Osteocyte (in vitro differentiated cells): ENCODE measurements around the gene ASPG. TPM values are rescaled to one million over a fixed set of nuclear protein-coding genes. Genes with fewer than 3 reads are reported as not detected.

Experiments used
- DNase-seq: peaks from one replicate; pipeline ENCODE4 v3.0.0; 2021; ENCODE audit warnings: mixed read lengths; ENCODE audit not compliant: unreplicated experiment; ENCODE audit errors: extremely low spot score
- H3K27ac Mint-ChIP-seq: one replicate; pipeline ENCODE4 v1.8.0; 2021; ENCODE audit warnings: mild to moderate bottlenecking, mixed read lengths; ENCODE audit not compliant: unreplicated experiment
- H3K27me3 Mint-ChIP-seq: one replicate; pipeline ENCODE4 v1.8.0; 2021; ENCODE audit warnings: mixed read lengths; ENCODE audit not compliant: unreplicated experiment
- H3K36me3 Mint-ChIP-seq: one replicate; pipeline ENCODE4 v1.8.0; 2021; ENCODE audit warnings: mixed read lengths; ENCODE audit not compliant: unreplicated experiment
- H3K4me1 Mint-ChIP-seq: one replicate; pipeline ENCODE4 v1.8.0; 2021; ENCODE audit warnings: mixed read lengths; ENCODE audit not compliant: unreplicated experiment
- H3K4me3 Mint-ChIP-seq: one replicate; pipeline ENCODE4 v1.8.0; 2021; ENCODE audit warnings: mild to moderate bottlenecking, moderate library complexity, mixed read lengths; ENCODE audit not compliant: unreplicated experiment
- H3K9me3 Mint-ChIP-seq: one replicate; pipeline ENCODE4 v1.8.0; 2021; ENCODE audit warnings: mixed read lengths; ENCODE audit not compliant: unreplicated experiment
- CTCF ChIP-seq: fragments of 200-600 bp; sonication (generic); IDR thresholded peaks from 2 replicates; pipeline ENCODE4 v1.5.0; 2021; ENCODE audit warnings: antibody characterized with exemption, mild to moderate bottlenecking, moderate library complexity
- total RNA-seq: library from RNA; stranded (reverse); gene quantifications from 2 replicates; pipeline ENCODE4 v1.2.1, GENCODE V29; 2021

Gene ASPG
- total RNA-seq, 1 donor from 2014 or later, result not detected

GRCh38 chr14:104157016-104157928 lies 71.8 kb downstream of the ASPG start:
- peak; percentile 20 for TF ChIP-seq CTCF
- H3K27ac Mint-ChIP-seq, result no peak overlapping the region
- H3K9me3 Mint-ChIP-seq, result no peaks in the 10 kb centered on the region
- H3K4me3 Mint-ChIP-seq, result no peak overlapping the region
- no peaks in the 10 kb centered on the region for H3K27me3 Mint-ChIP-seq
- H3K4me1 Mint-ChIP-seq, result no peaks in the 10 kb centered on the region
- no peak for DNase-seq
- H3K36me3 Mint-ChIP-seq, result no peaks in the 10 kb centered on the region

- H3K4me3 Mint-ChIP-seq, result no peak overlapping the region
- TF ChIP-seq CTCF, result no peak
- H3K27ac Mint-ChIP-seq, result no peak overlapping the region
- H3K36me3 Mint-ChIP-seq, result no peaks in the 10 kb centered on the region
- DNase-seq, result no peak
- H3K4me1 Mint-ChIP-seq, result no peaks in the 10 kb centered on the region
- no peaks in the 10 kb centered on the region for H3K27me3 Mint-ChIP-seq
- no peaks in the 10 kb centered on the region for H3K9me3 Mint-ChIP-seq
Observed at GRCh38 chr14:104158827-104159798, 73.6 kb downstream of the ASPG start.

- TF ChIP-seq CTCF, result no peak
- H3K4me3 Mint-ChIP-seq, result no peak overlapping the region
- H3K36me3 Mint-ChIP-seq, result no peaks in the 10 kb centered on the region
- H3K27ac Mint-ChIP-seq, result no peak overlapping the region
- H3K9me3 Mint-ChIP-seq, result no peaks in the 10 kb centered on the region
- DNase-seq, result no peak
- H3K4me1 Mint-ChIP-seq, result no peaks in the 10 kb centered on the region
- no peaks in the 10 kb centered on the region for H3K27me3 Mint-ChIP-seq
Observed at GRCh38 chr14:104159990-104160389, 74.5 kb downstream of the ASPG start.

- TF ChIP-seq CTCF, result no peak
- Mint-ChIP-seq H3K27ac (no peak overlapping the region), H3K4me1 (no peaks in the 10 kb centered on the region)
Observed at GRCh38 chr14:104161602-104162367, 76.3 kb downstream of the ASPG start.

More at GRCh38 chr14:104161602-104162367, 76.3 kb downstream of the ASPG start:
- H3K36me3 Mint-ChIP-seq, result no peaks in the 10 kb centered on the region
- H3K4me3 Mint-ChIP-seq, result no peak overlapping the region
- DNase-seq, result no peak
- H3K9me3 Mint-ChIP-seq, result no peaks in the 10 kb centered on the region
- no peaks in the 10 kb centered on the region for H3K27me3 Mint-ChIP-seq
